Stimulated activated CD8-positive, alpha-beta memory T cell treated with anti-CD3 and anti-CD28 coated beads, Interleukin-2, amount 100 ng/mL, for 48 hours (primary cell): ENCODE data around the gene SLC9A2.

Experiments used
- DNase-seq, 2 donors: peaks; one replicate each; pipeline ENCODE4 v3.0.0-alpha.2; 2020; ENCODE audit warnings: low read depth in 2 of 2

SLC9A2 gene

DNA sequence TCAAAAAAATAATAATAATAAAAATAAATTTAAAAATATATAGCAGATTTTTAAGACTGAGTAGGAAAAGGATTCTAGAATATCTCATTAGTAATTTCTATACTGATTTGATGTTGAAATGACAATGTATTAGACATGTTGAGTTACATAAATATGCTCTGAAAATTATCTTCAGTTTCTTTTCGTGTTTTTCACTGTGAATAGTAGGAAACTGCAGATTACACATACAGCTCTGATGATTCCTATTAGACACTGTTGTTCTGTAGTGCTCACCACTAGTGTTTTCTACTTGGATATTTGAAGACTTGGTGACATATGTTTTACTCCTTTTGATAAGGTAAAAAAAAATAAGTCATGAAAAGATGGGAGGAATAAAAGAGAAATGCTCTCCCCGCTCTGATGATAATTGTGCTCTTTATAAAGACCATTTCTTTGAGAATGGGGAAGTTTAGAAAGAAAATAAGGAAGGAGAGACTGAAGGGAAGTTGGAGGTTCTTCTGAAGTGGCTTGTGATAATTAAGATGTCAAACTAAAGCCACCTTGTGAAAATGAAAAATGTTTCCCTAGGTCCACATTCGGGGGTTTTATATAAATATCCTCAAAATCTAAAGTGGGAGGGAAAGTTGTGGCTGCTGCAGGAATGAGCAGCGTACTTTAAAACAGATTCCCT lies 52.9 kb downstream of the SLC9A2 start:
- no peak for DNase-seq

DNA sequence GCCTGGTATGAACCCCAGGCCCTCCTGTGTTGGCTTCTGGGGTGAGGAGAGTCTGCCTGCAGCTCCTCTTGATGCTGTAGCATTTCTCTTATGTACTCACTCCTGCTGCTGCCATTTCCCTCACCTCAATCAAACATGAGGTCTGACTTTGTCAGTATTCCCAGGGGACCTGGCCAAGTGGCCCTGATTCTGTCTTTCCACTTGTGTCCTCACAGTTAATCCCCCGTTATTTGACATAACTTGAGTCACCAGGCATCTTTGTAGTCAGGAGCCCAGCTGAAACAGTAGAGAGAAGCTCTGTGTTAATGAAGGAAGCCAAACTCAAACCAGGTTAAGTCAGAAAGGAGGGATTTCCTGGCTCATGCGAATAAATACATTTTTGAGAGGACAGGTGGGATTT lies 55.0 kb downstream of the SLC9A2 start:
- DNase-seq = no peak

DNA sequence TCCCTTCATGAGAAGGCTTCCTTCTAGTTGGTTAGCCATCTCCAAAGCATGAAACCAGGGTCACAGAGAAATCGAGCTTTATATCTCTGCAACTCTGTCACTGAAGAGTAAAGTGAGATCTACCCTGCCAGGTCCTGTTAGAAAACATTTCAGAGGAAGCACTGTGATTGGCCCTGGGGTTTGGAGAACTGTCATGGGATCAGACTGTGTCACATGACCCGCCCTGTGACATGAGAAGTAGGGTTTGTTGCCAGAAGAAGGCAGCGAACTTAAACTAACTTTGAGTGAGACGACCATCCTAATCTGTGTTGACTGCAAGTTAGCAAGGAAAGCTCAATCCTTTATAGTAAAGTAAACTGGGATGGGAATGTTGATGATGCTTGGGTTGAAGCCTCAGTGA lies 55.5 kb downstream of the SLC9A2 start:
- DNase-seq = no peak

DNA sequence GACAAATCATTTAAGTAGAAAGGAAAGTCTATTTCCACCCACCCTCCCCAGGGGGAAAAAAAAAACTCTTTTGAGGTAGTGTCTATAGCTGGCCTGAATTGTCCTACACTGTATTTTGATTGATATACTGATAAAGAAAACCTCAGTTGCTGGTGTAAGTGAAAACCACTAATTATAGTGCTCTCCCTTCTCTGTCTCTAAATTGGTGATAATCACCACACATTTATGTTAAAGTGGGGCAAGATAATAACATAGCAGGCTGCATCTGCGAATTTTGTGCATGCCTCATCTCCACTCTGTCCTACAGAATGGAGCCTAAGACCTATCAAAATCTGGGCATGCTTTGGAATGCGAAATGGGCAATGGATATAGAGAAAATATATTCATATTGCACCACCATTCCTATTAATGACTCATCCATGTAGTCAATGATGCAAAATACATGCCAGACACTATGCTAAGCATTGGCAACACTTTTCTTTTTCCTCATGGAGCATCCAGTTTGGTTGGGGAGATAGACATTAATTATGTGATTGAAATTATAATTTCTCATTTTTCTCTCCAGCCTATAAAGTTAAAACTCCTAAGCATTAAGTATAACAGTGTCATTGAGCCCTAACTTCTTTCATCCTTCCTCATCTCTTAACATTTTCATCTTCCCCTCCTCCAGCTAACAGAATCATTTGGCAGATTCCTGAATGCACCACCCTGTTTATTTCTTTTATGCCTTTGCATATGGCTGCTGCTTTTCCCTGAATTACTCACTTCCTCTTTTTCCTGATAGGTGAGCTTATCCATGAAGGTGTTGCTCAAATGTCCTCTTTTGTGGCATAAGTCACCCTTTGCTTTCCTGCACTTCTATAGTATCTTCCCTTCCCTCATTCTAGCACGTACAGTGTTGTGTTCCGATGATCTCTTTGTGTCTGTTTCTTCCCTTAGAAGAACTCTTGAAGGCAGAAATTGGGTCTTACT lies 58.2 kb downstream of the SLC9A2 start:
- no peak for DNase-seq

DNA sequence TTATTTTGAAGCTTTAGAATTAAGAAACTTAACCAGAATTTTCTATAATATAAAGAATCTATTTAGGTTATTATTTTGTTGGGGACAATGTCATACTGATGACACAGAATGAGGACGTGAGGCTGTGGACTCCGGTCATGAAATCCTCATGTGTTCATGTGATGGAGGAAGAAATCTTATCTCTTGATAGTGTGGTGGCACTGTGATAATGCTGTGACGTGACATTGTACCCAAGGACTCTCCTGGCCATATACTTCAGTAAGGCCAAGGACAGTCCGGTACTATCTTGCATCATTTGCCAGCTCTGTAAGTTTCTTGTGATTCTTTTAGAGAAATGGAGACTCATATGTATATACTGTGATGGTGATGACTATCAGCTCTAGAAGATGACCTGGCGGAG lies 59.1 kb downstream of the SLC9A2 start:
- no peak for DNase-seq

DNA sequence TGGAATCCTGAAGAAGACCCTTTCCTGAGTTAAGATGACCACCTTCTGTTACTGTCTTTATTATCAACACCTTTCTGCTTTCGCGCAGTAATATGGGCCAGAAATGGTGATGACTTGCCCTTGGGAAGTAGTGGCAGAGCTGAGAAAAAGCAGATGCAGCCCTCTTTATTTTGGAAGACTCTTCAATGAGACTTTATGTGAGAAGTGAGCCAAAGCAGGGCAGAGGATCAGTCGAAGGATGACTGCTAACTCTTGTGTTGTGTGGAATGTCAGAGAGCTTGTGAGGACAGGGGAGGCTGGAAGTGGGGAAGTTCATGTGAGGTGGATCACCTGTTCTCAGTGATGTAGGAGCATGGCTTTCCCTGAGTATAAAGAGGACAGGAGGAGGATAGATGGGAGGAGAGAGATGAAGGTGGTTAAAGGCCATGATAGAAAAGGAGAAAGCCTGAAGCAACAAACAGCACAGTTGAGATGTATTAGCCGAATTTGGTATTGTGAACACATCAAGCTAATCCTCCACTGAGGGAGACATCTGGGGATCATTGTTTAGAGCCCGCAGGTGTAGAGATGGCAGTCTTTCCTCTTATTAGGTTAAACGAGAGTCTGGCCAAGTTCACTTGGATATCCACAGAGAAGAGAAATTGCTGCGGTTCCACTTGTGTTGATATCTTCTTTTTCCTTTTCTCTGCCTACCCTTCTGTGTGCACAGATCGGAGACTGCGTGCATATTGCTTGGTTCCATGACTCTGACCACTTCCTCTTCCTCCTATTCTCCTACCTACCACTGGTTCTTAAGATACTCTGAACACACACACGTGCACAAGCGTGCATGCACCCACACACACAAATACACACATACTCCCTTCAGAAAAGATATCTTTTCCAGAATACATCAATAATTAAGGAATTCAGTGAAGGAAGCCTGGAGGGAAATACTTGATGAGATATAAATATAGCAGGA lies 67.4 kb downstream of the SLC9A2 start:
- DNase-seq = no peak

DNA sequence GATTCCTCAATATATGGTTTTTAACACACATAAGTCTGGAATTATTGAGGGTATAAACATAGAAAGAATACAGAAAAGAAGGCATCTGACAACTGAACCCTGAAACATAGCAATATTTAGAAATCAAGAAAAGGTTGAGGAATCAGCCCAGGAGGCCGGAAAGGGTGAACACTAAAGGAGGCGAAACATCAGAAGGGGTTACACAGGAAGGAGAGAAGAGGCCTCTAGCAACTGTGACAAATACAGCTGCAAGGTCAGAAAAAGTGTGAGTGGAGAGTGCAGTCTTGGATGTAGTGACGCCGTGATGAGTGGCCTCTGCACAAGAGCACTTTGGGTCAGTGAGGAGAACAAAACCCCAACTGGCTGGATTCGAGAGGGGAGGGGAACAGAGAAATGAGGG lies 70.7 kb downstream of the SLC9A2 start:
- no peak for DNase-seq

DNA sequence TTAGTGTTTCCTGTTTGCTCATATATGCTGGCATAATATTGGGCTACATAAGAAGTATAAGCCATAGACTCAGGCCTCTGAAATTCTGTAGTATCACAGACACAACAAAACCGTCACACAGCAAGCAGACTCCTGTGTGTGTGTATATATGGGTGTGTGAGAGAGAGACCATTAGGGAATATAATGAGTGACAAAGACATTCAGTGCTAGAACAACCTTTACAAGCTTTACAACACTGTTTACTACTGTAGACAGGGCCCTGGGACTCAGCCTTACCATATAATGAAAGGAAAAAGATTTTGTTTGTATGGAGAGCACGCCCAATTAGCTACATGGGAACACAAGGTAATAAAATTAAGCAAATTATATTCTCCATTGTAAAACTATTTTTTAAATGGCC lies 77.1 kb downstream of the SLC9A2 start:
- no peak for DNase-seq

DNA sequence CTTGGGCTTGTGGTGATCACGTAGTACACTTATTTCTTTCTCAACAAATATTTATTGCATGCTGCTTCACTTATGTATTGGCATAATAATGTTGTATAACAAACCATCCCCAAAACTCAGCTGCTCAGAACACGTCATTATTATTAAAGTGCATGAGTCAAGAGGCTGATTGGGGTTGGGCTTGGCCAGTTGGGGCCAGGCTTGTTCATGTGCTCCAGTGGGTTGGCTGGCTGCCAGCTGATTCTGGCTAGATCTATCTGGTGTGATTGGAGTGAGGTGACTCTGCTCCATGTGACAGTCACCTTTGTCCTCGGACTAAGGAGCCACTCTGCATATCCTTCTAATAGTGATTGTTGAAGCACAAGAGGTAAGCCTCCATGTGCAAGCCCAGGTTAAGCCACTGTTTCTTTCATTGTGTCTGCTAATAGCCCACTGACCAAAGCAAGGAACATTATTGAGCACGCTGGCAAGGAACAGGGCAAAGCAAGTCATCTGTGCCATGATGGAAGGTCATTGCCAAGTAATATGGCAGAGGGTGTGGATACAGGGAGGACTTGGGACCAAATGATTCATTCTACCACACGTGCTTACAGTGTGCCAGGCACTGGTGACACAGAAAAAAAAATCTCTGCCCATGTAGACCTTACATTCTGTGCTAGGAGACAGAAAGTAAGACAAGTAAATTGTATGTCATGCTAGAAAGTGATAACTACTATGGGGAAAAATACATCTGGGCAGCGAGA lies 79.2 kb downstream of the SLC9A2 start:
- no peak for DNase-seq

DNA sequence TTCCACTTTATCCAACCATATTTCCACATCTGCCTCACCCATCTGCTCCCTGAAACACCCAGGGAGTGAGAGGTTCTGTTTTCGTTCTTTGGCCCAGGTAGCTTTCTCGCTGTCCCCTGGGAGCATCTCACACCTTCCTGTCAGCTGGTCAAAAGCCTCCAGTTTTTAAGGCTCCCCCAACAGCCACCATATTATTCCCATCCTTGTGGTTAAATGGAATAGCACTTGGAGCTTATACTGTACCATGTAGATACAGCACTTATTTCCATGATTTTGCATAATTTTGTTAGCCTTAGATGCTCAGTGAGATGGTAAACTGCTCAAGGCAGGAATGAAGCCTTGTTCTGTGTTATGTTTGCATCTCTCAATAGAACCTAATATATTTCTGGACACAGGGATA lies 84.0 kb downstream of the SLC9A2 start:
- DNase-seq = no peak

DNA sequence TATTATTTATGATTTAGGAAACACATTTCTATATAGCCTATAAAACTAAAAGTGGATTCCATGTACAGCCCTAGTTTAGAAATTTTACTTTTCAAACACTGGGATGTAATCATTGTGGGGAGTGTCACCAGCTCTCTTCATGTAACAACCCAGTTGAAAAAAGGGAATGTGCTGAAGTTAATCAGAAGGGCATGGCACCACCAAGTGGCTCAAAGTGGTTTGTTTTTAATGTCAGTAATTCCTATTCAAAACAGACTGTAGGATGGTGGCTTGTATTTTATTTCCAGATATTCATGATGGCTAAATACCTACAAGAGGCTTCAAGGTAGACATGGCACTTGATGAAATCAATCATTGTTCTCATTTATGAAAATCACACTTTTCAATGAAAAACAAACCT lies 84.4 kb downstream of the SLC9A2 start:
- DNase-seq = no peak

DNA sequence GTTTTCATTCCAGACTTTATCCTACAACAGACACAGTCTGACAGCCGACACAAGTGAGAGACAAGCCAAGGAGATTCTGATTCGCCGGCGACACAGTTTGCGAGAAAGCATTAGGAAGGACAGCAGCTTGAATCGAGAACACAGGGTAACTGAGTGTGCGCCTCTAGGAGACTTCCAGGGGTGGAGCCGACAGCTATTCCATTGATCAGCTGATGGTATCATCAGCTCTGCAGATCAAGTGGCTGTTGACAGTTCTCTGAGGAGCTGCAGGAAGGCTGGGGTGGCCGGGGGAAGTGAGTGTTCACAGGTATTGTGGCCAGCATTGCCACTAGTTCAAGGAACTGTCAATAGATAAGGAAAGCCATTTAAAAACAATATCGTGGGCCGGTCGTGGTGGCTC lies 85.2 kb downstream of the SLC9A2 start:
- no peak for DNase-seq

DNA sequence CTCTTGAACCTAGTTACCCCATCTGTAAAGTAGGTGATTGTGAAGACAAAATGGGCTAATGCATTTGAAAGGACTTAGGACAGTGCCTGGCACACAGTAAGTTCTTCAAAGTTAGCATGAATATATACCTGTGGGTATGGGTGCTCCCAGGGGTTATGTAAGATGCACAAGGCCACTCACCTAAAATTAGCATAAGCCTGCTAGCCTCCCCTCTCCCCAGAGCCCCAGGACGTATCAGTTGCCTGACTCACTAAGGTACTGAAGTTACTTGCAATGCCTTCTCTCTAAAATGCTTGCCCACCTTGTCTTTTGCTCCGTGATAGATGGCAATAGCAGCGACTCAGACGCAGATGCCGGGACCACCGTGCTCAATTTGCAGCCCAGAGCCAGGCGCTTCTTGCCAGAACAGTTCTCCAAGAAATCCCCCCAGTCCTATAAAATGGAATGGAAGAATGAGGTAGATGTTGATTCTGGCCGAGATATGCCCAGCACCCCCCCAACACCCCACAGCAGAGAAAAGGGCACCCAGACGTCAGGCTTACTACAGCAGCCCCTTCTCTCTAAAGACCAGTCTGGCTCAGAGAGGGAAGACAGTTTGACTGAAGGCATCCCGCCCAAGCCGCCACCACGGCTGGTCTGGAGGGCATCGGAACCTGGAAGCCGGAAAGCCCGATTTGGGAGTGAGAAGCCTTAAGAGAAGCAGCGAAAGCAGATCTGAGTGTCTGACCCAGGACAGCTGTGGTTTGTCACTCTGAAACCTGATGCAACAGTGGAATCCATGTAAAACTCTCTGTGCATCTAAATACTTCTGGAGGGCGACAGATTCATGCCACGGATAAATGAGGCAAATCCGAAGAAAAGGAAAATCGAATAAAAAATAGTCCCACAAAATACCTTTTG lies 88.7 kb downstream of the SLC9A2 start:
- DNase-seq = no peak

DNA sequence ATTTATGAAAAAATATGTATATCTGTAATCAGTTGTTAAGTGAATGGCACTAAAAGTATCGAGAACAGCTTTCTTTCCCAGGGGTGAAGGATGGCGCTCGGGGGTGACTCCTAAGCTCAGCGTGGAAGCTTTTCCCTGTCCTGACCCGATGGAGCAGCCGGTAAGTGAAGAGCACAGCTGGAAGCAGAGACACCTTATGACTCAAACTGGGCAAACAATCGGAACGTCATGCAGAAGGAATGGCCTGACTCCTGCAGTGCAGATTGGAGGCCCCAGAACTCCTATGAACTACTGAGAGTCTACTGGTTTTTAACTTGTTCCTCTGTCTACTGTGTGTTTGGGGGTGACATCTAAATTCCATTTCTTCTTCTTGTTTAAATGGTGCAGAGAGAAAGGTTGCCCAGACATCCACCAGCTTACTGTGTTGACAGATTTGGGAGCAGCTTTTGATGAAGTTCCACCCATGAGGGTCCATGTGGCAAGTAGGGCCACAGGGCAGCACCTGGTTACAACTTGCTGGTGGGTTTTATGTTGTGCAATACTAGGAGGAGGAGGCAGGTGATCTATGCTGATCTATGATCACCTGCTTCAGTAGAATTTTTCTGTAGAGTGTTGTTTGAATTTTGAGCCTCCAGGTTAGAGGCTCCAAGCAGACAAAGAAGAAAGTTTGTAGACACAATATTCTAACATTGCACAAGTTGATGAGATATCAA lies 89.7 kb downstream of the SLC9A2 start:
- no peak for DNase-seq

DNA sequence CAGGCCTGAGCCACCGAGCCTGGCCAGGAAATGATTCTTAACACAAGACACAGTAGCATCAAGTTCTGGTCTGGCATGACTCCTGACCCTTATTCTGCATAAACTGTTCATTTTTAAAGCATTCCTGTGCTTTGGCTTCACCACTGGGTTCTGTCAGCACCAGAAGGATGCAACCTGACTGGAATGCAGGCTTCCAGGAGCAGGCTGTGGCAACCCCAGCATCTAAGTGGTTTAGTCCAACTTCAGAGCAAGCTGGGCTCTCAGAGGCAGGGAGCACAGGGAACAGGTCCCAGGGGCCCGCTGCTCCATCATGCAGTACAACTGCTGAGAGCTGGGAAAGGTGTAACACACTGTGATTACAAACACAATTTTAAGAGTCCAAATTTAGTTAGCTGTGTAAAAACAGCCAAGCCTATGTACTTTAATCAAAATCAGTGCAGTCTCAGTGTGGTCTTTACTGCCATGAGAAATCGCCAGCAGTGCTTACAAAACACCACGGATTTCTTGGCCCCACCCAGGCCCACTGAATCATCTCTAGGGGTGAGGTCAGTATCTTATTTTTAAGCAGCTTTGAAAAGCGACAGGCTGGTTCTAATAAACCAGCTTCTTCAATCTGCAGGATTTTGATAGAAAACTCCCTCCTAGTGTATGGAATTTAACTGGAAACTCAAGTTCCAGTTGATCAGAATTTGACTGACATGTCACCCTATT lies 98.1 kb downstream of the SLC9A2 start:
- no peak for DNase-seq

DNA sequence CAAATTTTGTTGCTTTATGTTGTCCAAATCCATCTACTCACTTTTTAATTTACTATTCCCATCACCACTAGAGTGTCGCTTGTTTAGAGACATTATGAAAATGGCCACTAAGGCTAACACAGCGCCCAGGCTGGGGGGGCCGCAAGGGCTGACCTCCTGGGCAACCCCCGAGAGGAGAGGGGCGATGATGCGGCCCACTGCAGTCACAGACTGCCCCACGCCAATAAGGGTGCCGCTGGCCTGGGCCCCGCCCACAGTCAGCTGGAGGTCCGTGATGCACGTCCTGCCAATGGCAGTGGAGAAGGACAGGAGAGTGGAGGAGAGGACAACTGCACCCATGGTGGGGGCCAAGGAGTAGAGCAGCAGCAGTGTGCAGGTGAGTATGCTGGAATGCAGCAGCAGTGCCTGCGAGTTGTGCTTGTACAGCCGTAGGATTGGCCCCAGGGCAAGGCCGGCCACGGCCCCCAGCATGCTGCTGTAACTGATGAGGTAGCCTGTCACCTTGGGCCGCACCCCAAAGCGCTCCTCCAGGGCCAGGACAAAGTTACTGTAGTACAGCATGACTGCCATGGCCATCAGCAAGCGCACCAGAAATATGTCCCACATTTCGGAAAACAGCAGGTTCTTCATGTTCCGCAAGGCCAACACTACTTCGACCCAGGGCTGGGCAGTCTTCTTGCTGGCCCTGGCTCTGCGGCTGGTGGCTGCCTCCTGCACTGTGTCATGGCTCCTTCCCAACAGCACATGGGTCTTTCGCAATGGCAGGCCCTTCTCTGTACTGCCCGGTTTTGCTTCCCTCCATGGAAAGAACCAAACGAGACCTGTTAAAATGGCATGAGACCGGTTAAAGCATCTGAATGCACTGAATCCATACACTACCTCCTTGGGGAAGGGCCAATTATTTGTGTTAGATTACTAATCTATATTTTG lies 99.3 kb downstream of the SLC9A2 start:
- DNase-seq = no peak

DNA sequence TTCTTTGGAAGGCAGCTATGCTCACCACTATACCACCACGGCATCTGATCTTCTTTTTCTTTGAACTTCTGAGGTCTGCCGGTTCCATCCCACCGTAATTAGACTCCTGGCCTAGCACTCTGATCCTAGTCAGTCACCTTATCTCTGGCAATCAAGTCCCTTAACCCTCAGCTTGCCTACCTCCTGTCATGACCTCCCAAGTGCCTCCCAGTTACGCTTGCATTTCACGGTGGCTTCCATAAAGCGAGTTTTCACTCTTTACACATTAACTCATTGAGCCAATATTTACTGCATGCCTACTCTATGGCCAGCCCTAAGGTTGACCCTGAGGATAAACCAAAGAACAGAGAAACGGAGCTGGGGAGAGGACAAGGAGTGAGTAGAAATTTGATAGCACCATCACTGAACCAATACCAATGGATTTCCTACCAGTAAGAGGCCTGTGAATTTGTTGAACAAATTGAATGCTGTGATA lies 104.7 kb downstream of the SLC9A2 start:
- DNase-seq = no peak

DNA sequence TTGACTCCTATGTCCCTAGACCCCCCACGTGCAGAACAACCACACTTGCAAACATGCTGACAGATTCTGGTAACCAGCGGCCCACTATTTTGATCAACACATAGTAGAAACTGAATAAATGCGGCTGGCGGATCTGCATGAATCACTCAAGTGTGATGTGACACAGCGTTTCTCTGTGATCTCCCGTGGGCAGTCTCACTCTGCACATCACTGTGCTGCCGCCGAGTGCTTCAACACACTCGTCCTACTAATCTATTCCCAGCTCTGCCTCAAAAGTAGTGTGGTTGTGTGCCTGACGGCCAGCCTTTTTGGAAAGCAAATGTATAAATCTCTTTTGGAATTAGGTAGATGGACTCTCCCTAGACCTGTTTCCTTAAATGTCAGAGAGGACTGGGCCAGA lies 105.2 kb downstream of the SLC9A2 start:
- no peak for DNase-seq
